Stimulated activated CD4-positive, alpha-beta T cell treated with anti-CD3 and anti-CD28 coated beads, Interleukin-1b, Interleukin-23, amount 100 ng/mL, for 4 hours (primary cell): ENCODE results near the gene CAP2.
A peak's percentile ranks its signal among the peaks of the same experiment; 100 is the strongest.
"Not testable (repeated sequence)": the region's sequence is repeated elsewhere in the genome, so short reads cannot be mapped to it uniquely, and the experiment has no call there.

Experiments
- DNase-seq, 2 donors: peaks; one replicate each; pipeline ENCODE4 v3.0.0-alpha.2; 2020; ENCODE audit warnings: low read depth in 2 of 2

Gene CAP2

GRCh38 chr6:17503051-17503450 lies 109.7 kb downstream of the CAP2 start:
- no peak for DNase-seq

GRCh38 chr6:17504005-17504404 lies 110.6 kb downstream of the CAP2 start:
- DNase-seq = no peak

- DNase-seq = no peak
Measured at GRCh38 chr6:17505062-17505476, 111.7 kb downstream of the CAP2 start.

- no peak for DNase-seq
Measured at GRCh38 chr6:17505767-17506280, 112.4 kb downstream of the CAP2 start.

- DNase-seq = no peak
Measured at GRCh38 chr6:17506531-17506930, 113.1 kb downstream of the CAP2 start.

GRCh38 chr6:17506962-17507361 lies 113.6 kb downstream of the CAP2 start:
- no peak for DNase-seq

- no peak for DNase-seq
Measured at GRCh38 chr6:17511084-17511483, 117.7 kb downstream of the CAP2 start.

- no peak for DNase-seq
Measured at GRCh38 chr6:17511580-17511979, 118.2 kb downstream of the CAP2 start.

GRCh38 chr6:17519120-17519519 lies 125.7 kb downstream of the CAP2 start:
- no peak for DNase-seq

- no peak for DNase-seq
Measured at GRCh38 chr6:17525637-17526036, 132.2 kb downstream of the CAP2 start.

- no peak for DNase-seq
Measured at GRCh38 chr6:17527076-17527475, 133.7 kb downstream of the CAP2 start.

- no peak for DNase-seq
Measured at GRCh38 chr6:17530321-17530835, 137.0 kb downstream of the CAP2 start.

- DNase-seq = no peak
Measured at GRCh38 chr6:17536586-17536985, 143.2 kb downstream of the CAP2 start.

- DNase-seq = no peak
Measured at GRCh38 chr6:17542243-17542642, 148.8 kb downstream of the CAP2 start.

GRCh38 chr6:17545681-17546080 lies 152.3 kb downstream of the CAP2 start:
- DNase-seq = not testable (repeated sequence)

- DNase-seq = no peak
Measured at GRCh38 chr6:17551383-17551958, 158.1 kb downstream of the CAP2 start.

- no peak for DNase-seq
Measured at GRCh38 chr6:17552861-17553260, 159.5 kb downstream of the CAP2 start.

- no peak for DNase-seq
Measured at GRCh38 chr6:17556014-17556413, 162.6 kb downstream of the CAP2 start.

- DNase-seq = no peak
Measured at GRCh38 chr6:17562636-17563035, 169.2 kb downstream of the CAP2 start.

GRCh38 chr6:17565399-17565798 lies 172.0 kb downstream of the CAP2 start:
- no peak for DNase-seq

- DNase-seq = no peak
Measured at GRCh38 chr6:17574866-17575560, 181.6 kb downstream of the CAP2 start.

- no peak for DNase-seq
Measured at GRCh38 chr6:17577059-17577458, 183.7 kb downstream of the CAP2 start.

GRCh38 chr6:17580518-17581048 lies 187.2 kb downstream of the CAP2 start:
- peak in 1 of 2 donors; percentile 13 for DNase-seq
